ENCODE results near the gene PRKAG2. TPM values are rescaled to one million over a fixed set of nuclear protein-coding genes. Genes with fewer than 3 reads are reported as not detected.

The PRKAG2 gene
- total RNA-seq, 1 donor from 2014 or later: 17.9 TPM

DNA sequence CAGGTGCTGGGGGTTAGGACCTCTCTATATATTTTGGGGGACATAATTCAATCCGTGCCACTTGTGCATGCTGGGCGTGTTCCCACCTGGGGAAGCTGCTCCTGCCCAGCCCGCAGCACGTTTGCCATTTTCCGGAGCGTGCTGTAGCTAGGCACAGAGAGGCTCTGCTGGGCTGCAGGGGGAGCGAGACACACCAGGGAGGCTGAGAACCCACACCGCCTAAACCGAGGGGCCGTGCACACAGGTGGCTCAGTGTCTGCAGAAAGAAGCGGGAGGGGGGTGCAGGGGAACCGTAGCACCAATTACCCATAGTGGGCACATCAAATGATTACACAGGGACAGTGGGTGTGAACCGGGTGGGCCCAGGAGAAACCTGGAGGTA lies 27.0 kb downstream of the PRKAG2 start:
- H3K36me3 Mint-ChIP-seq: no peaks in the 10 kb centered on the region
- no peaks in the 10 kb centered on the region for H3K27me3 Mint-ChIP-seq
- no peak overlapping the region for H3K4me3 Mint-ChIP-seq
- H3K4me1 Mint-ChIP-seq (ENCODE audit: unreplicated experiment): peaks cover 8% of the 10 kb centered on the region
- no peak for DNase-seq (ENCODE audit: extremely low spot score, unreplicated experiment)
- no peaks in the 10 kb centered on the region for H3K9me3 Mint-ChIP-seq
- TF ChIP-seq, protein P1, sequence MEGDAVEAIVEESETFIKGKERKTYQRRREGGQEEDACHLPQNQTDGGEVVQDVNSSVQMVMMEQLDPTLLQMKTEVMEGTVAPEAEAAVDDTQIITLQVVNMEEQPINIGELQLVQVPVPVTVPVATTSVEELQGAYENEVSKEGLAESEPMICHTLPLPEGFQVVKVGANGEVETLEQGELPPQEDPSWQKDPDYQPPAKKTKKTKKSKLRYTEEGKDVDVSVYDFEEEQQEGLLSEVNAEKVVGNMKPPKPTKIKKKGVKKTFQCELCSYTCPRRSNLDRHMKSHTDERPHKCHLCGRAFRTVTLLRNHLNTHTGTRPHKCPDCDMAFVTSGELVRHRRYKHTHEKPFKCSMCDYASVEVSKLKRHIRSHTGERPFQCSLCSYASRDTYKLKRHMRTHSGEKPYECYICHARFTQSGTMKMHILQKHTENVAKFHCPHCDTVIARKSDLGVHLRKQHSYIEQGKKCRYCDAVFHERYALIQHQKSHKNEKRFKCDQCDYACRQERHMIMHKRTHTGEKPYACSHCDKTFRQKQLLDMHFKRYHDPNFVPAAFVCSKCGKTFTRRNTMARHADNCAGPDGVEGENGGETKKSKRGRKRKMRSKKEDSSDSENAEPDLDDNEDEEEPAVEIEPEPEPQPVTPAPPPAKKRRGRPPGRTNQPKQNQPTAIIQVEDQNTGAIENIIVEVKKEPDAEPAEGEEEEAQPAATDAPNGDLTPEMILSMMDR (conservative IDR thresholded peaks at IDR 0.05): no peak
- no peak overlapping the region for H3K27ac Mint-ChIP-seq

DNA sequence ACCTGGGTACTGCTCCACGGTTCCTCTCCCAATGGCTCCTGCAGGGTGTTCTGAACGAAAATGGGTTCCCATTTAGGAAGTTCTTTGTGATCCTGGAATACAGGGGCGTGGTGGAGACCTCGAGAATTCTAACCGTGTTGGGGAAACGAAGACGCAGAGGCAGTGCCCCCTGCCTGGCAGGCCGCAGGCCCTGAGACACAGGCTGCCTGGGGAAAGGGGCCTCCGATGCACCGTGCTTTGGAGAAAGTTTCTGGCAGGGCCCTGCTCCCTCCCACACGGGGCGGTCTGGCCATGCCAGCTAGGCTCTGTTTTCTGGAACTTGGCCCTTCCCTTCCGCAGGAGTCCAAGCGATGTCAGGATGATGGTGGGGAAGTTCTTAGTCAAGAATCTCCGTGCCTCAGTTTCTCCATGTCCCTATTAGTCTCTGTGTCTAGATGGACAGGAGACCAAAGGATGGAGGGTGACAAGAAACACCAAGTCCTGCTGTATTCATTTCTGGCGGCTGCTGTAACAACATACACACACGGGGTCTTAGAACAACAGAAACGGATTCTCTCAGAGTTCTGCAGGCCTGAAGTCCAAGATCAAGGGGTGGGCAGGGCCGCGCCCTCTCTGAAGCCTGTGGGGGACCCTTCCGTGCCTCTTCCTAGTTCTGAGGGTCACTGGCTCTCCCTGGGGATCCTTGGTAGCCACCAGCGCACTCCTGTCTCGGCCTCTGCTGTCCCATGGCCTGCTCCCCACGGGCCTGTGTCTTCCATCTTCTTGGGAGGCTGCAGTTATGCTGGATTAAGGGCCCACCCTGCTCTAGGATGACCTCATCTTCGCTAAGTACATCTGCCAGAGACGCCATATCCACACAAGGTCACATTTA lies 27.7 kb downstream of the PRKAG2 start:
- peaks cover 8% of the 10 kb centered on the region for H3K4me1 Mint-ChIP-seq (ENCODE audit: unreplicated experiment)
- TF ChIP-seq, protein P1 (conservative IDR thresholded peaks at IDR 0.05): no peak
- H3K27ac Mint-ChIP-seq: no peak overlapping the region
- H3K4me3 Mint-ChIP-seq: no peak overlapping the region
- no peaks in the 10 kb centered on the region for H3K27me3 Mint-ChIP-seq
- no peaks in the 10 kb centered on the region for H3K9me3 Mint-ChIP-seq
- DNase-seq (ENCODE audit: extremely low spot score, unreplicated experiment): no peak
- H3K36me3 Mint-ChIP-seq: no peaks in the 10 kb centered on the region

DNA sequence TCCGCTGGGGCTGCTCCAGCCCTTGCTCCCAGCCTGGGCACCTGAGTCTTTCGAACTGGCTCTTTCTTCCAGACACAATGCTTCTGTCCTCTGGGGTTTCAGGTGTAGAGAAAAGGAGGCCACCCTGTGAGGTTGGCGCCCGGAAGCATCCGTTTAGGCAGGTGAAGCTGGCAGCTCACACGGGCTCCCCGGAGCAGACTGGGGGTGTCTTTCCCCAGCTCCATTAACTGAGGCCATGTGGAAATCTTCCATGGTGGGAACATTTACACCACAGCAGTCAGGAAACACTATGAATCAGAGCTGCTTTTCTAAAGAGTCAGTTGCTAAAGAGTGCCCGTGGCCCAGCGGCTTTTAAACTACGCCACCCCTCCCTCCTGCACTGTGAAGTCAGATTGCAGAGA lies 29.2 kb downstream of the PRKAG2 start:
- Mint-ChIP-seq H3K4me3 (no peak overlapping the region), H3K36me3 (no peaks in the 10 kb centered on the region), H3K27me3 (no peaks in the 10 kb centered on the region), H3K27ac (no peak overlapping the region), H3K4me1 (ENCODE audit: unreplicated experiment) (peaks cover 6% of the 10 kb centered on the region), H3K9me3 (no peaks in the 10 kb centered on the region)
- no peak for DNase-seq (ENCODE audit: extremely low spot score, unreplicated experiment)
- TF ChIP-seq, protein P1 (conservative IDR thresholded peaks at IDR 0.05): no peak

DNA sequence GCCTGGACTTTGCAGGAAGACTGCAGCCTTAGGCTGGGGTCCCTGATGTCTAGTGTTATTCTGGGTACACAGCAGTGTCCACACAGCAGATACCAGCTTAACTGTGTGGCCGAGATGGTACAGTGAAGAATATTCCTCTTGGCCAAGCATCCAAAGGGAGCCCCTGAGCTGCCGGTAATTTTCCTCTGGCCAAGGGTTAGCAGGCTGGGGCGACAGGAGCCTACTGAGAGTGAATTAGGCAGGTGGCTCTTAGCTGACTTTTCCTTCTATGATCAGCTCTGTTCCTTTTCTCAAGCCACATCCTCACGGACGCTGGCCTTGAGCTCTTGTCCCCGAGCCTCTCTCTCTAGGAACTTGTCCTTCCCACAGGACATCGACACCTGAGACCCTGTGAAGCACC lies 29.8 kb downstream of the PRKAG2 start:
- peaks cover 4% of the 10 kb centered on the region for H3K4me1 Mint-ChIP-seq (ENCODE audit: unreplicated experiment)
- H3K4me3 Mint-ChIP-seq: no peak overlapping the region
- DNase-seq (ENCODE audit: extremely low spot score, unreplicated experiment): no peak
- H3K9me3 Mint-ChIP-seq: no peaks in the 10 kb centered on the region
- no peak overlapping the region for H3K27ac Mint-ChIP-seq
- TF ChIP-seq, protein P1 (conservative IDR thresholded peaks at IDR 0.05): no peak
- H3K27me3 Mint-ChIP-seq: no peaks in the 10 kb centered on the region
- H3K36me3 Mint-ChIP-seq: no peaks in the 10 kb centered on the region

DNA sequence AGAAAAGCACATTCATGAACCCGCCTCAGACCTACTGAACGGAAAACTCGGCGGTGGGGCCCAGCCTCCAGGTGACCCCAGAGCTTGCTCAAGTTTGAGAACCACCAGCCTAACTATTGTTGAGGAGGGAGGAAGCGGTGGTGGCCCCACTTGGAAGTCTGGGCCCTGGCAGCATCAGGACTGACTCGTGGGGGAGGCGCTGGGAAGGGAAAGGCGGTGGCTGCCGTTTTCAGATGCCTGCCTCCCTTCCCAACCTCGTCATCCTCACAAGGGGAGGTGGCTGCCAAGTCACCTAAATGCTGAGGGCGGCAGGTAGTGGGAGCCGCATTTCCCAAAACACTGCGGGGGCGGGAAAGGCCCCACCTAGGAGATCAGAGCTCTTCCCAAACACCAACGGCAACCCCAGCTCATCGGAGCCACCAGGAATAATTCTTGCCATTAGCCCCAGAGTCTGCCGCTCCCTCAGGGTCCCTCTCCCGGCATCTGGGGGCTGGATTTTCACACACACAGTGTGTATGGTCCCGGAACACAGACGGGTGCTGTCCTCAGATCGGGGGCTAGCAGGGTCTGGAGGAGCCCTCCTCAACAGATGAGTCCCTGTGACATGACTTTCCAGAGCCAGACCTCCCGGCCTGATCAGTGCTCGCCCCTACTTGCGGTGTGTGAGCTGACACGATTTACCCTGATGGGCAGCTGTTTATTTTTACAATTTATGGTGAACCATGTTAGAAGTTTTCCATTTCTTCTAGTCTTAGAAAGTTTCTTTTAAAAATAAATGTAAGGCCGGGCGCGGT lies 31.3 kb downstream of the PRKAG2 start:
- Mint-ChIP-seq H3K9me3 (no peaks in the 10 kb centered on the region), H3K36me3 (no peaks in the 10 kb centered on the region), H3K27ac (no peak overlapping the region), H3K27me3 (no peaks in the 10 kb centered on the region), H3K4me3 (no peak overlapping the region), H3K4me1 (ENCODE audit: unreplicated experiment) (no peaks in the 10 kb centered on the region)
- TF ChIP-seq, protein P1 (conservative IDR thresholded peaks at IDR 0.05): no peak
- DNase-seq (ENCODE audit: extremely low spot score, unreplicated experiment): no peak

Data from type B pancreatic cell (in vitro differentiated cells).